ENCODE data around the gene POU2AF3. TPM values are rescaled to one million over a fixed set of nuclear protein-coding genes. Genes with fewer than 3 reads are reported as not detected.

POU2AF3 gene
- total and polyA plus RNA-seq, 2 donors (not counting 1 experiment from before 2014, with no cell fraction given) = 0.51 to 2.1 TPM

- POLR2A ChIA-PET = no interaction called here
- no peaks in the 10 kb centered on the region for H3K4me1 Mint-ChIP-seq
- TF ChIP-seq EZH2 (IDR thresholded peaks at IDR 0.05; ENCODE audit: borderline replicate concordance, insufficient read depth, low read depth, low read length, poor library complexity, severe bottlenecking) (no peak), CTCF (IDR thresholded peaks at IDR 0.05) (no peak)
- CTCF ChIA-PET = no interaction called here
- 84% methylated on average over 2 of the region's 2 CpGs for WGBS (ENCODE audit: insufficient coverage)
- intact Hi-C loops (cut with micrococcal nuclease) = no loop called here
- Histone ChIP-seq H3K9me3 (ENCODE audit: control extremely low read depth in 1 of 3, control insufficient read depth in 2 of 3, insufficient read depth in 1 of 3, low read length in 2 of 3) (no peaks in the 10 kb centered on the region), H3K27me3 (replicated peaks in 1 of 4; ENCODE audit: control extremely low read depth in 1 of 4, control insufficient read depth in 3 of 4, insufficient read depth in 4 of 4, low read length in 3 of 4) (peaks cover 0 to 14% (median 0%) of the 10 kb centered on the region in 4 experiments), H3K9ac (ENCODE audit: low read length) (no peak overlapping the region), H2AFZ (ENCODE audit: insufficient read depth, low read depth, low read length, poor library complexity, severe bottlenecking) (no peak overlapping the region), H3K36me3 (replicated peaks in 1 of 2; ENCODE audit: control extremely low read depth in 1 of 2, control insufficient read depth in 1 of 2, extremely low read depth in 1 of 2, insufficient read depth in 2 of 2, low read length in 1 of 2) (no peaks in the 10 kb centered on the region), H3K4me3 (ENCODE audit: control extremely low read depth in 1 of 5, extremely low read depth in 1 of 5, insufficient read depth in 1 of 5, low read depth in 2 of 5, low read length in 4 of 5) (no peak overlapping the region), H3K4me2 (replicated peaks; ENCODE audit: low read depth, low read length, poor library complexity, severe bottlenecking) (no peak overlapping the region), H4K20me1 (ENCODE audit: control insufficient read depth, insufficient read depth, low read length, poor library complexity, severe bottlenecking) (no peaks in the 10 kb centered on the region), H3K79me2 (ENCODE audit: control insufficient read depth, insufficient read depth, low read length) (no peaks in the 10 kb centered on the region), H3K27ac (ENCODE audit: low read length in 2 of 2) (no peak overlapping the region), H3K4me1 (ENCODE audit: control insufficient read depth in 2 of 2, insufficient read depth in 2 of 2, low read length in 2 of 2) (peaks cover 0 to 3% of the 10 kb centered on the region in 2 donors)
- no peak for ATAC-seq (ENCODE audit: low read depth)
- no peaks in the 10 kb centered on the region for H3K9me3 Mint-ChIP-seq (ENCODE audit: insufficient read depth)
- H3K27ac Mint-ChIP-seq = no peak overlapping the region
- H3K4me3 Mint-ChIP-seq = no peak overlapping the region
- DNase-seq = no peak
- H3K27me3 Mint-ChIP-seq = peaks cover 27% of the 10 kb centered on the region
Observed at GRCh38 chr11:111250936-111251335, 47.4 kb upstream of the POU2AF3 start.

GRCh38 chr11:111253131-111253530 is 45.2 kb upstream of the POU2AF3 start:
- Histone ChIP-seq H2AFZ (ENCODE audit: insufficient read depth, low read depth, low read length, poor library complexity, severe bottlenecking) (no peak overlapping the region), H3K27me3 (replicated peaks in 1 of 4; ENCODE audit: control extremely low read depth in 1 of 4, control insufficient read depth in 3 of 4, insufficient read depth in 4 of 4, low read length in 3 of 4) (peaks cover 0 to 14% (median 0%) of the 10 kb centered on the region in 4 experiments), H3K9ac (ENCODE audit: low read length) (no peak overlapping the region), H3K4me1 (ENCODE audit: control insufficient read depth in 2 of 2, insufficient read depth in 2 of 2, low read length in 2 of 2) (peaks cover 0 to 3% of the 10 kb centered on the region in 2 donors), H3K4me2 (replicated peaks; ENCODE audit: low read depth, low read length, poor library complexity, severe bottlenecking) (no peak overlapping the region), H3K27ac (ENCODE audit: low read length in 2 of 2) (no peak overlapping the region), H3K4me3 (ENCODE audit: control extremely low read depth in 1 of 5, extremely low read depth in 1 of 5, insufficient read depth in 1 of 5, low read depth in 2 of 5, low read length in 4 of 5) (no peak overlapping the region), H4K20me1 (ENCODE audit: control insufficient read depth, insufficient read depth, low read length, poor library complexity, severe bottlenecking) (no peaks in the 10 kb centered on the region), H3K36me3 (replicated peaks in 1 of 2; ENCODE audit: control extremely low read depth in 1 of 2, control insufficient read depth in 1 of 2, extremely low read depth in 1 of 2, insufficient read depth in 2 of 2, low read length in 1 of 2) (no peaks in the 10 kb centered on the region), H3K9me3 (ENCODE audit: control extremely low read depth in 1 of 3, control insufficient read depth in 2 of 3, insufficient read depth in 1 of 3, low read length in 2 of 3) (no peaks in the 10 kb centered on the region), H3K79me2 (ENCODE audit: control insufficient read depth, insufficient read depth, low read length) (no peaks in the 10 kb centered on the region)
- H3K27me3 Mint-ChIP-seq = peaks cover 20% of the 10 kb centered on the region
- H3K27ac Mint-ChIP-seq = no peak overlapping the region
- H3K4me1 Mint-ChIP-seq = no peaks in the 10 kb centered on the region
- H3K4me3 Mint-ChIP-seq = no peak overlapping the region
- WGBS (ENCODE audit: insufficient coverage) = 0% methylated on average over 1 of the region's 1 CpG
- POLR2A ChIA-PET = no interaction called here
- intact Hi-C loops (cut with micrococcal nuclease) = no loop called here
- TF ChIP-seq EZH2 (IDR thresholded peaks at IDR 0.05; ENCODE audit: borderline replicate concordance, insufficient read depth, low read depth, low read length, poor library complexity, severe bottlenecking) = no peak
- TF ChIP-seq CTCF (IDR thresholded peaks at IDR 0.05) = no peak
- peak; percentile 24 for ATAC-seq (ENCODE audit: low read depth)
- no peaks in the 10 kb centered on the region for H3K9me3 Mint-ChIP-seq (ENCODE audit: insufficient read depth)
- CTCF ChIA-PET = no interaction called here
- no peak for DNase-seq
